HG03432 (cell line): Measurements from ENCODE around the gene PHF10.
"Not testable (repeated sequence)": the region's sequence is repeated elsewhere in the genome, so short reads cannot be mapped to it uniquely, and the experiment has no call there.

Experiments used
- ATAC-seq: cut with Tn5 transposase; IDR thresholded peaks from one replicate; pipeline ENCODE4 v1.9.1; 2021; ENCODE audit warnings: mild to moderate bottlenecking, moderate library complexity; ENCODE audit not compliant: unreplicated experiment

Gene PHF10

DNA sequence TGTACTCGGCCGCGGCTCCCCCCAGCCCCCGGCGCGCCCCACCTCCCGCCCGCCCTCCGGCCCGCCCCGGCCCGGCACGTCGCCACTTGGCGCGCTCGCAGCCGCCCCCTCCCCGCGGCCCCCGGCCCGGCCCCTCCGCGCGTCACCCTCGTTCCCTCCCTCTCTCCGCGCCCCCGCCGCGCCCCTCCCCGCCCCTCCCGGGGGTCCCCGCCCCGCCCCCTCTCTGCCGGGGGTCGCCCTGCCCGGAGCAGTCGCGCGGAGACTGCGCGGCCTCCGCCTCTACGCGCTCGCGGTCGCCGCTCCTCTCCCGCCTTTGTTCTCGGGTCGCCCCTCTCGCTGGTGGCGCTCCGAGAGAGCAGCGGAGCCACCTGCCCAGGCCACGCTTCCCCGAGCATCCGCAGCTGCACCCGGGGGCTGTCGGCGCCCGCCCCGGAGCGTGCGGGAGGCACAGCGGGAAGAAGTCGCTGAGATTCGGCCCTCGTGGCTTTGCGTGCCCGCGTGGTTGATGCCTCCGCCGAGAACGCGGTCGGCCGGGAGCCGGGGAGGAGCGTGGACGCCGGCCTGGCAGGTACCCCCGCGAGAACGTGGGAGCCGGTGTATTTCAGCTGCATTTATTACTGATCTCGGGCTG is at the start of gene PHF10:
PHF10 (minus strand) TSS at position 7 of the 631 bp plus-strand sequence. CDS start 569 bp downstream, outside the sequence.
- ATAC-seq = peak; percentile 55

DNA sequence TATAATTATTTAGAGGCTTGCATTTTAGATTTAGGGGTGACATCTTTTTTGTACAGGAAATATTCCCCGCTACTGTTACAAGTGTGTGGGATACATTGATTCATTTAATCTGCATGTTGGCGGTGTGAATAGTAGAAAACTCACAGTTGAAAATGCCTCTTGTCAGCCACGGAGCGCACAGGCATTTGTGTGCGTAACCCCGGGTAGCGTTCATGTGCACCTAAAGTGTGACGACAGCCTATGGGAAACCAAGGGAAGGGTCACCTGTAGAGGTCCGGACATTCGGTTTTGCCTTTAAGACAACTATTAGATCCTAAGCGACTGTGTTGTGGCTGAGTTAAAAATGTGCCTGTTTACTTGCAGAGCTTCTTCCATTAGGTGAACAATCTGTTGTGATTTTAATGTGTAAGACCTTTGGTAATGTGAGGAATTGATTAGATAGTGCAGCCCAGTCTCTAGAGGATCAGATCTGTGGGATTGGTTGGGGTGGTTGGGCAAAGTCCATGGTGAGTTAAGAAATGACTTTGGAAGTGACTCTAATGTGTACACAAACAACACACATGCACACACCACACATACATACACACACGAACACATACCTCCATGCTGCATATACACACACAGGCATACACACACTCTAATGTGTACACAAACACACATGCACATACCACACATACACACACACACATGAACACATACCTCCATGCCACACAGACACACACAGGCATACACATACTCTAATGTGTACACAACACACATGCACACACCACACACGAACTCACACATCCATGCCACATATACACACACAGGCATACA is 42.8 kb upstream of the PHF10 start:
- no peak for ATAC-seq

DNA sequence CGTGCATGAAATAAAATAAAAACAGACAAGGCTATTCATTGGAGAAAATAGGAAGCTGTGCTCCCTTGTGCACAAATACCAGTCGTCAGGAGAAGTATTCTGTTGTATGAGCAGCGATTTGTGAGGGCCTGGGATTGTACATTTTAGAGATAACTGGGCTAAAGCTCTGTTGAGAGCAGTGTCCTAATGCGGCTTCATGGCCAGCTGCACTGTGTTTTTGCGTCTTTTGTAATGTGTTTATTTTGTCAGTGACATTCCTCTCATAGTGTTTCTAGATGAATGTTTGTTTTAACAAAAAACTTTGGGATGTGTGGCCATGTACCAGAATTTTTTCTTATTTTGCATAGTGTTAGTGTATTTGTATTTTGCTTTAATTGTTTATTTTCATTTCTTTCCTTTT is 41.9 kb upstream of the PHF10 start:
- ATAC-seq = no peak

DNA sequence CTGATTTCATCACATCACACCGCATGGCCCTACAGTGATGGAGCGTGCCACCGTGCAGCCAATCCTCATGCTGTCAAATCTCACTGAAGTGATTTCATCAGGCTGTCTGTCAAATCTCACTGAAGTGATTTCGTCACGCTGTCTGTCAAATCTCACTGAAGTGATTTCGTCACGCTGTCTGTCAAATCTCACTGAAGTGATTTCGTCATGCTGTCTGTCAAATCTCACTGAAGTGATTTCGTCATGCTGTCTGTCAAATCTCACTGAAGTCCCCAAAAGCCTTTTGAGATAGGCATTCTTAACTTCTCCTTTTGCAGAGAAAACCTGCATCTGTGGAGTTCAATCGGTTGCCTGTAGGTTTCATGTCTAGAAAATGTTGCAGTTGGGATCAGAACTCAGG is 41.5 kb upstream of the PHF10 start:
- not testable (repeated sequence) for ATAC-seq

DNA sequence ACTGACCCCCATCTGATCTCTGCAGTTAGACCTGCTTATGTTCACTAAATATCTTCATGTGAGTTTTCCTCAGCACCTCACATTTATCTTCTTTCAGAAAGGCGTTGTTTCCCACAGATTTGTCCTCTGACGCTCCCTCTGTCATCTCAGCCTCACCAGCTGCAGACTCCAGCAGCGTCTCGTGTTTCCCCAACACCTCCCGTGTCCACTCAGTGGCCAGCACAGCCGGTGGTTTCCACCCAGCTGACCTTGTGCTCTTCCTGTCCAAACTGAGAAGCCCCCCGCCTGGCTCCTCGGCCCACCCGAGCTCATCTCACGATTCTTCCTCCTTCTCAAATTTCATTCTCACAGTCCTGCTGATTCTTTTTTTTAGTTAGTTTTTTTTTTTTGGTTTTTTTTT is 39.6 kb upstream of the PHF10 start:
- ATAC-seq = no peak

- ATAC-seq = no peak
Measured at GRCh38 chr6:169763308-169763707, 39.0 kb upstream of the PHF10 start.

DNA sequence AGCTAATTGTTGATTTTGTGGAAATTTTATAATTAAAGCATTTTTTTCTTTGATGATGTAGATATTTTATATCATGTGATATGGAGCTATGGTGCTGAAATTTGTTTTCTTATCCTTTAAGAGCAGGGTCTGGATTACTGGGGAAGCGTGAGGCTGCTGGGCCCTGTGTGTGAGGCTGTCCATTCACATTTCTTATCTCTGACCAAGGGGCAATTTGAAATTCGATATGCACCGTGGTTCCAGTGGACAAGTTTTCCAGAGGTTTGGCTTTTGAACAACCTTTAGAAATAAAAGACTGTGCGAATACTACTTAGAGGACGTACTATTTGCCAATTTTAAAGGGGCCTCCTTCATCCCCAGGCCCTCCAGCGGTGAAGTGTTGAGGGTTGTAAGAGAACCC is 30.9 kb upstream of the PHF10 start:
- ATAC-seq = no peak

- no peak for ATAC-seq
Measured at GRCh38 chr6:169752074-169752623, 27.8 kb upstream of the PHF10 start.

GRCh38 chr6:169751242-169752073 is 27.2 kb upstream of the PHF10 start, which contains the start of the genes DYNLT2 and ERMARD:
Gene DYNLT2 (minus strand): TSS chr6:169751572. CDS start chr6:169751458, 114 bp downstream.
Gene ERMARD (plus strand): TSS chr6:169751622. CDS start chr6:169751658, 36 bp downstream.
- ATAC-seq = peak; percentile 96

DNA sequence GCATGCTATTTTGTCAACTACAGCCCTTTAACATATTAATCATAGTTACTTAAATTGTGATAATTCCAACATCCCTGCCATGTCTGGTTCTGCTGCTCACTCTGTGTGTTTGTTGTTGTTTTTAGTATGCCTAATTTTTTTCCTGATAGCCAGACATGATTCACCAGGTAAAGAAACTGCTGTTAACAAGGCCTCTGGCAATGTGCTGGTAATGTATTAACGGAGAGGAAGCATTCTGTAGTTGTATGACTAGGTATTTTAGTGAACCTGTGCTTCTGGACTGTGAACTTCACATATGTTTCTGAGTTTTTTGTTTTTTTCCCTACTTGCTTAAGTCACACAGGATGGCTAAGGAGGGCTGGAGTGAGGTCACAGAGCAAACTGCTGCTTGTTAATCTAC is 22.3 kb upstream of the PHF10 start:
- ATAC-seq = no peak

DNA sequence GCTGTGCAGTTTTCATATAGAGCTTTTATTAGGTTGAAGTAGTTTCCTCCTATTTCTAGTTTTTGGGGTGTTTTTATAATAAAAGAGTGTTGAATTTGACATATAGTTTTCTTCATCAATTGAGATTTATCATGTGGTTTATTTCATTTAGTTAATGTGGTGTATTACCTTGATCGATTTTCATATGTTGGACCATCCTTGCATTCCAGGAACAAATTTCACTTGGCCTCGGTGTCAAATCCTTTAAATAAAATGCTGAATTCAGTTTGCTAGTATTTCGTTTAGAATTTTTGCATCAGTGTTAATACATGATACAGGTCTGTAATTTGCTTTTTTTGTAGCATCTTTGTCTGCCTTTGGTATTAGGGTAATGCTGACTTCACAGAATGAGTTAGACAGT is 21.1 kb upstream of the PHF10 start:
- ATAC-seq = no peak

DNA sequence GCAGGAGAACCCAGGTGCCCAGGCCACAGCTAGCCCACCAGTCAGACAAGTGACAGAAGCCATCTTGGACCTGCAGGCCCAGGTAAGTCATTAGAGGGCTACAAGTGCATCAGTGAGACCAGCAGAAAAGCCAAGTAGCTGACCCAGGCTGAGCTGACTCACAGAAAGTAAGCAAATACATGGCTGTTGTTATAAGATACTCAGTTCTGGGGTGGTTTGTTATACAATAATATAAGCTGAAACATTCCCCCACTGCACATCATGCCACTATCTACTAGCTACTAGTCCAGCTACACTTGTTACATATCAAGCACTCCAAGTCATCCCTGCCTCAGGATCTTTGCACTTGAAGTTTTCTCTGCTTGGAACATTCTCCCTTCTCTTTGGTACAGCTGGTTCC is 17.0 kb upstream of the PHF10 start:
- no peak for ATAC-seq

DNA sequence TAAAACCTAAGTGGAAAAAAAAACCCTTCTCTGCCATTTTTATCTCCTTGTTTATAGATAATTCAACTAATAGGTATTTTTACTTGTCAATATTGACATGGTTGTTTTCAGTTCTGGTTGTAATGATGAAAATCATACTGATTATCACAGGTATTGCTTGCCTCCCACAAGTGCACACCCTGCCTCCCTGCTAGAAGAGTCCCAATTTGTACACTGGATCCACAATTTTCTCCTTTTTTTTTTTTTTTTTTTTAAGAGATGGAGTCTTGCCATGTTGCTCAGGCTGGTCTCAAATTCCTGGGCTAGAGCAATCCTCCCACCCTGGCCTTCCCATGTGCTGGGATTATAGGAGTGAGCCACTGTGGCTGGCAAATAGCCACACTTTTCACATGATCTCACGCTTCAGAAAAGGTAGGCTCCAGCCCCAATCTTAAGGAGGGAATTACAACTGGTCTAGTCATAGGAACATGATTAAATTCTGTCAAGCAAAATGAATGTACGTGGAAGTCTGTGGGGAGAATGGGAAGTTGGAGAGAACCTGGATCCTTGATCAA is 14.8 kb upstream of the PHF10 start:
- ATAC-seq = no peak

GRCh38 chr6:169738204-169738975 is 14.1 kb upstream of the PHF10 start:
- no peak for ATAC-seq

DNA sequence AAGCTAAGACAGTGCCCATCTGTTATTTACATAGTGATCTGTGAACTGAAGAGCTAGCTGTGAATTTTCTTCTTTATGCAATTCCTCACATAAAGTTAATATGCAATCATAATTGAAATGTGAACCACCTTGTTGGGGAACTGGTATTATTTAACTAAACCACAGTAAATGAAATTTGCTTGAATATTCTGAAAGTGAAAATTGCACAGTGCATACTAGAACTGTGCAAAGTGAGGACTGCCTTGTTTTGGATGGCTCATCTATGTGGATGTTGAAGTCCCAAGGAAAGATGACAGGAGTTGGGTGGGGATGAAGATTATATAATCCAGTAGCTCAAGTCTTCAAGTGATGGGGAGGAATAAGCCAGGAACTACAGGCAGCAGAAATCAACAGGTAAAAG is 5.7 kb upstream of the PHF10 start:
- ATAC-seq = no peak

DNA sequence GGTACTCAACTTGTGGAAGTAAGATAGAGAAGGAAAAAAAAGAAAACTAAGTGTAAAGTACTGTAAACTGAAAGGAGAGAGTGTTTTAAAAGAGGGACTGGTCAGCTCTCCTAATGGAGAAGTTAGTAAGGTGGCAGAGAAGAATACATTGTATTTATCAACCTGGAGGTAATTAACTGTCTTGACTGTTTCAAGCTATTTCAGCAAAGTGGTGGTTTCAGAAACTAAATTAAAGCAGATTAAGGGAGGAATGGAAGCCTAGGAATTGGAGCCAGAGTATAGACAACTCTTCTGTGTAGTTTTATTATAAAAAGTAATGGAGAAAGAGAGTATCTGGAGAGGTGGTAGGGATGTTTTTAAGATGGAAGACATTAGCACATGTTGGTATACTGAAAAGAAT is 2.7 kb upstream of the PHF10 start:
- ATAC-seq = no peak

DNA sequence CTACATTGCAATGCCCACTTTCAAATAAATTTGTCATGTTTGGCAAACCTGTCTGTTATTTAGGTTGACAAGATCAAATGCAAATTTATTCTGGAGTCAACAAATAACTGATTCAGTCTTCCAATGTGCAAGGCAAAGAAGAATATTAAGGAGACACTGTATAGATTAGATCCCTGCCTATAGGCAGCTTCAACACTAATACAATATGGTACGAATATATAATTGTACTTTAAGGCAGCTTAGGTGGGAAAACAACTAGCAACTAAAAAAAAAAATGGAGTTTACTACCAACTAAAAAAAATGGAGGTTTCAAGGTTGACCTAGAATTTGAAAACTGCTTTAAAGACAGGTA is 1.7 kb upstream of the PHF10 start:
- no peak for ATAC-seq

DNA sequence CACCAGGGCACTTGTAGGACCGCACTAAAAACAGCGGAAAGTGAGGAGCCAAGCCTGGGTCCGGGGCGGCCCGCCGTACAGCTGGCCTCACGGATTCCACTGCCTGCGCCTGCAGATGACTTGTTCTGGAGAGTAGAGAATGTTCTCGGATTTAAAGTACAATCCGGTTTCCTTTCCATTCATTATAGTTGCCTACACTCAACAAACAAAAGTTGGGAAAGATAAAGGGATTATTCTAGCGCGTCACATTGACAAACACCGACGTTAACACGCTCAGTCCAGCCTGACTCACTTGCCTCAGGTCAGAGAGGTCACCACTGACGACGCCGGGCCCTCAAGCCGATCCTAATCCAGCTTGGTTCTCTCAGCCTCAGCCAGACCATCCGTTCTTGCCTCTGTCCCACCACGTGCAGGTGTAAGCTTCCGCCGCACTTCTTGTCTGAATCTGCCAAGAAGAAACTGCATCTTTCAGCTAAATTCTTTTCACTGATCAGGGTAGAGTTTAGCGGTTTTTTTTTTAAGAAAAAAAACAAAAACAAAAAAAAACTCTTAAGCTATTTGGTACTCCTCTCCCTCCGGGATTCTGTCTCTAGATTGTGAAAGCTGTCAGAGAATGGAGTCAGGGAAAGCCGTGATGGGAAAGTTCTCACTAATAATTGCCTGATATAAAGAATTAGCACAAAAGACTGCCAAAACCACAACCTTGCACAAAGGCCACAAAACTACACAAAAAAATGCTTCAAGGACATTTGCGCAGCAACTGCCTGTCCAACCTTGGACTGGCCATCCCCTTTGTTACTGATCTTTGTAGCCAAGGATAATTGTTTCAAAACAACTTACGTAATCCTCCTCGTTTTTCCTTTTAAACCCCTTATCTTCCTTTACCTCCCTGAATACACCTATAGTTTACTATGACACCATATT is 1.1 kb upstream of the PHF10 start:
- ATAC-seq = peak; percentile 21

- ATAC-seq = peak; percentile 57
Measured at GRCh38 chr6:169723991-169724493, 258 bp downstream of the PHF10 start.
